IMR-90 (cell line): ENCODE measurements around the gene KDM3B. TPM values are rescaled to one million over a fixed set of nuclear protein-coding genes. Genes with fewer than 3 reads are reported as not detected.

Source experiments
- ATAC-seq: fragments of 200-7000 bp; cut with Tn5 transposase; 2 replicates; pipeline ENCODE4 v1.9.1; 2020; ENCODE audit warnings: low read depth, mild to moderate bottlenecking, moderate library complexity
- BruUV-seq: library from RNA; stranded (reverse); fragments of 400-500 nt; replicated peaks from 2 replicates; lab custom pipeline; 2021; lab: Mats Ljungman, UMichigan
- CTCF ChIA-PET: fragments of 300-600 bp; formaldehyde crosslinking; extraction: SDS; loops from one replicate; lab custom pipeline; 2021; ENCODE audit warnings: antibody characterized with exemption; lab: Yijun Ruan, JAX
- POLR2A ChIA-PET: fragments of 300-600 bp; sonication (Branson Sonifier 250); formaldehyde crosslinking; loops from one replicate; lab custom pipeline; 2022; ENCODE audit warnings: antibody characterized with exemption; ENCODE audit not compliant: unreplicated experiment; lab: Charles Lee
- DNase-seq: peaks from one replicate; pipeline ENCODE4 v3.0.0; 2013
- H2AFZ ChIP-seq: replicated peaks from 2 replicates; pipeline ENCODE3; 2013; ENCODE audit warnings: low read length, mild to moderate bottlenecking; ENCODE audit not compliant: poor library complexity
- H2AK5ac ChIP-seq: 2 replicates; pipeline ENCODE4 v1.6.1; 2013; ENCODE audit warnings: low read depth, low read length, inconsistent platforms
- H2AK9ac ChIP-seq: replicated peaks from 2 replicates; pipeline ENCODE3; 2013; ENCODE audit warnings: mild to moderate bottlenecking, low read depth, low read length, moderate library complexity; ENCODE audit not compliant: poor library complexity
- H2BK120ac ChIP-seq: 2 replicates; pipeline ENCODE4 v1.6.1; 2013; ENCODE audit warnings: low read depth, low read length, inconsistent platforms
- H2BK15ac ChIP-seq: 3 replicates; pipeline ENCODE4 v1.6.1; 2013; ENCODE audit warnings: low read depth, low read length, inconsistent platforms
- H2BK20ac ChIP-seq: 2 replicates; pipeline ENCODE4 v1.6.1; 2013; ENCODE audit warnings: low read depth, mild to moderate bottlenecking, inconsistent platforms, low read length, moderate library complexity
- H2BK5ac ChIP-seq: 2 replicates; pipeline ENCODE4 v1.6.1; 2013; ENCODE audit warnings: mild to moderate bottlenecking, low read depth, low read length, inconsistent platforms; ENCODE audit not compliant: poor library complexity, severe bottlenecking
- H3K14ac ChIP-seq: replicated peaks from 2 replicates; pipeline ENCODE4 v1.6.1; 2013; ENCODE audit warnings: low read depth, low read length, inconsistent platforms
- H3K18ac ChIP-seq: 2 replicates; pipeline ENCODE4 v1.6.1; 2013; ENCODE audit warnings: low read depth, low read length, control low read depth
- H3K23ac ChIP-seq: 2 replicates; pipeline ENCODE4 v1.6.1; 2013; ENCODE audit warnings: low read depth, low read length, inconsistent platforms
- H3K27ac ChIP-seq: 2 replicates; pipeline ENCODE4 v1.5.1; 2013; ENCODE audit warnings: mild to moderate bottlenecking, control low read depth, low read length; ENCODE audit not compliant: insufficient read depth
- H3K27me3 ChIP-seq: 2 replicates; pipeline ENCODE4 v1.6.1; 2013; ENCODE audit warnings: low read length; ENCODE audit not compliant: control insufficient read depth, insufficient read depth
- H3K36me3 ChIP-seq: 2 replicates; pipeline ENCODE4 v1.6.1; 2013; ENCODE audit warnings: low read length, mixed read lengths; ENCODE audit not compliant: control insufficient read depth, insufficient read depth
- H3K4ac ChIP-seq: 2 replicates; pipeline ENCODE4 v1.6.1; 2013; ENCODE audit warnings: low read depth, low read length, inconsistent platforms
- H3K4me1 ChIP-seq: 2 replicates; pipeline ENCODE4 v1.6.1; 2013; ENCODE audit warnings: low read length, mixed read lengths; ENCODE audit not compliant: control insufficient read depth, insufficient read depth
- H3K4me2 ChIP-seq: 2 replicates; pipeline ENCODE4 v1.6.1; 2013; ENCODE audit warnings: low read depth, mild to moderate bottlenecking, control low read depth, low read length, moderate library complexity
- H3K4me3 ChIP-seq: 2 replicates; pipeline ENCODE4 v1.5.1; 2013; ENCODE audit warnings: low read depth, mild to moderate bottlenecking, control low read depth, low read length, moderate library complexity; ENCODE audit not compliant: insufficient read depth
- H3K56ac ChIP-seq: 2 replicates; pipeline ENCODE4 v1.6.1; 2013; ENCODE audit warnings: low read length, inconsistent platforms; ENCODE audit not compliant: insufficient read depth; ENCODE audit errors: extremely low read depth
- H3K79me1 ChIP-seq, 2 experiments: 2 replicates each; pipeline ENCODE4 v1.6.1; 2013; ENCODE audit warnings: low read length in 2 of 2, inconsistent platforms in 1 of 2, low read depth in 1 of 2
- H3K9ac ChIP-seq: 2 replicates; pipeline ENCODE4 v1.6.1; 2013; ENCODE audit warnings: low read depth, low read length, control low read depth
- H3K9me1 ChIP-seq: 2 replicates; pipeline ENCODE4 v1.6.1; 2013; ENCODE audit warnings: low read length, inconsistent platforms; ENCODE audit not compliant: insufficient read depth
- H3K9me3 ChIP-seq: 2 replicates; pipeline ENCODE4 v1.6.1; 2013; ENCODE audit warnings: low read length; ENCODE audit not compliant: control insufficient read depth, insufficient read depth
- H4K20me1 ChIP-seq: 2 replicates; pipeline ENCODE4 v1.6.1; 2013; ENCODE audit warnings: low read length, inconsistent platforms; ENCODE audit not compliant: insufficient read depth
- H4K5ac ChIP-seq: 2 replicates; pipeline ENCODE4 v1.6.1; 2013; ENCODE audit warnings: mild to moderate bottlenecking, low read depth, low read length, control low read depth
- H4K8ac ChIP-seq, 2 experiments: 2 replicates each; pipeline ENCODE4 v1.6.1; 2013; ENCODE audit warnings: low read depth in 2 of 2, low read length in 2 of 2, control low read depth in 1 of 2, inconsistent platforms in 1 of 2
- H4K91ac ChIP-seq: 2 replicates; pipeline ENCODE4 v1.6.1; 2013; ENCODE audit warnings: low read depth, low read length, inconsistent platforms; ENCODE audit not compliant: insufficient read depth
- CHD1 ChIP-seq: IDR thresholded peaks from 2 replicates; pipeline ENCODE4 v1.6.1; 2012; ENCODE audit warnings: low read depth, low read length, improper control_type of control experiment
- CTCF ChIP-seq: conservative IDR thresholded peaks from 2 replicates; pipeline ENCODE4 v1.5.1; 2012; ENCODE audit warnings: mild to moderate bottlenecking, low read depth, low read length, improper control_type of control experiment
- FOS ChIP-seq: fragments of 150-350 bp; IDR thresholded peaks from 2 replicates; pipeline ENCODE4 v1.6.1; 2016; ENCODE audit warnings: low read depth, low read length
- MAZ ChIP-seq: IDR thresholded peaks from 2 replicates; pipeline ENCODE4 v1.6.1; 2012; ENCODE audit warnings: low read depth, mild to moderate bottlenecking, low read length, improper control_type of control experiment, moderate library complexity, borderline replicate concordance
- MXI1 ChIP-seq: IDR thresholded peaks from 2 replicates; pipeline ENCODE4 v1.6.1; 2012; ENCODE audit warnings: low read depth, mild to moderate bottlenecking, low read length, moderate library complexity, borderline replicate concordance
- NFE2L2 ChIP-seq: fragments of 150-350 bp; IDR thresholded peaks from 2 replicates; pipeline ENCODE4 v1.6.1; 2016; ENCODE audit warnings: low read depth, mild to moderate bottlenecking, low read length
- POLR2A ChIP-seq: IDR thresholded peaks from 2 replicates; pipeline ENCODE4 v1.6.1; 2012; ENCODE audit warnings: mild to moderate bottlenecking, low read depth, low read length
- RAD21 ChIP-seq: IDR thresholded peaks from 2 replicates; pipeline ENCODE4 v1.6.1; 2012; ENCODE audit warnings: low read length, improper control_type of control experiment
- RCOR1 ChIP-seq: IDR thresholded peaks from 2 replicates; pipeline ENCODE4 v1.6.1; 2012; ENCODE audit warnings: mild to moderate bottlenecking, low read length, improper control_type of control experiment; ENCODE audit not compliant: insufficient replicate concordance
- RFX5 ChIP-seq: IDR thresholded peaks from 2 replicates; pipeline ENCODE4 v1.8.0; 2012; ENCODE audit warnings: low read depth, mild to moderate bottlenecking, low read length, moderate library complexity
- SMC3 ChIP-seq: fragments of 150-350 bp; IDR thresholded peaks from 2 replicates; pipeline ENCODE4 v1.6.1; 2016; ENCODE audit warnings: low read depth, mild to moderate bottlenecking, antibody characterized with exemption, low read length, moderate library complexity
- WGBS, 2 experiments: methylation state at CpG; one replicate each; pipeline versions ENCODE4 v1.1.5 to v1.1.7; 2013; ENCODE audit warnings: missing lambda C conversion rate in 2 of 2; ENCODE audit not compliant: insufficient read length in 1 of 2; ENCODE audit errors: extremely low coverage in 2 of 2; 5-methylcytosine and 5-hydroxymethylcytosine counted together
- dilution Hi-C: fragments of 300-500 bp; cut with HindIII; formaldehyde crosslinking; loops from one replicate; pipeline ENCODE4 v1.14.3; 2018; ENCODE audit warnings: low sequenced_read_pairs; ENCODE audit not compliant: unreplicated experiment
- in situ Hi-C: fragments of 300-500 bp; cut with MboI; formaldehyde crosslinking; loops from 3 replicates; pipeline ENCODE4 v1.14.3; 2019; ENCODE audit warnings: low sequenced_read_pairs, inconsistent platforms, mixed read lengths
- intact Hi-C: fragments of 100-400 bp; cut with micrococcal nuclease; formaldehyde crosslinking; loops from 2 replicates; pipeline ENCODE4 v1.10.0; 2022
- polyA plus RNA-seq, 3 experiments: library from polyadenylated mRNA; depleted of rRNA; stranded (reverse); fragments of >200 nt; gene quantifications; 2 replicates each; pipeline ENCODE4 v1.2.3, GENCODE V29; 2012; ENCODE audit warnings: low replicate concordance in 1 of 3
- total RNA-seq: library from RNA; depleted of rRNA; stranded (reverse); fragments of >200 nt; gene quantifications from 2 replicates; pipeline ENCODE4 v1.2.3, GENCODE V29; 2012
- TF ChIP-seq, protein P1 (sequence below): fragments of 150-350 bp; IDR thresholded peaks from 2 replicates; pipeline ENCODE4 v1.6.1; 2016; ENCODE audit warnings: low read depth, mild to moderate bottlenecking, low read length, moderate library complexity, borderline replicate concordance

The KDM3B gene
- total and polyA plus RNA-seq, 2 of the 4 experiments (the other 2 are of a cell fraction), result 19.4 to 35.8 TPM

- H2AFZ ChIP-seq, result no peak overlapping the region
- DNase-seq, result no peak
- H3K4ac ChIP-seq, result no peak overlapping the region
- no peak overlapping the region for H4K8ac ChIP-seq
- BruUV-seq, result no TSS peak
- ChIA-PET POLR2A (no interaction called here), CTCF (interaction anchor here (1.3 kb wide), 1 partner anchor 59 kb away, joined by 3 read pairs; no protein-coding TSS in a partner anchor)
- H3K36me3 ChIP-seq, result no peaks in the 10 kb centered on the region
- no peak overlapping the region for H2BK120ac ChIP-seq
- H2BK15ac ChIP-seq, result no peak overlapping the region
- H3K9me3 ChIP-seq, result no peaks in the 10 kb centered on the region
- H3K14ac ChIP-seq, result no peak overlapping the region
- H3K9me1 ChIP-seq, result peaks cover 3% of the 10 kb centered on the region; the same call in 1 of the 2 replicates
- ATAC-seq, result no peak
- H4K5ac ChIP-seq, result no peak overlapping the region
- no peak overlapping the region for H3K27ac ChIP-seq
- H4K20me1 ChIP-seq, result no peaks in the 10 kb centered on the region
- no peak overlapping the region for H3K4me3 ChIP-seq
- WGBS, 2 experiments, result 71% methylated on average over 5 of the region's 18 CpGs; no CpG with 5 or more reads in 1 of the 2 experiments
- no peak for TF ChIP-seq POLR2A
- no peak for TF ChIP-seq RFX5
- TF ChIP-seq RCOR1, result no peak
- no peak for TF ChIP-seq SMC3
- no peak for TF ChIP-seq NFE2L2
- no peak for TF ChIP-seq CHD1
- TF ChIP-seq, protein P1, sequence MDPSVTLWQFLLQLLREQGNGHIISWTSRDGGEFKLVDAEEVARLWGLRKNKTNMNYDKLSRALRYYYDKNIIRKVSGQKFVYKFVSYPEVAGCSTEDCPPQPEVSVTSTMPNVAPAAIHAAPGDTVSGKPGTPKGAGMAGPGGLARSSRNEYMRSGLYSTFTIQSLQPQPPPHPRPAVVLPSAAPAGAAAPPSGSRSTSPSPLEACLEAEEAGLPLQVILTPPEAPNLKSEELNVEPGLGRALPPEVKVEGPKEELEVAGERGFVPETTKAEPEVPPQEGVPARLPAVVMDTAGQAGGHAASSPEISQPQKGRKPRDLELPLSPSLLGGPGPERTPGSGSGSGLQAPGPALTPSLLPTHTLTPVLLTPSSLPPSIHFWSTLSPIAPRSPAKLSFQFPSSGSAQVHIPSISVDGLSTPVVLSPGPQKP, result no peak
- no peak for TF ChIP-seq CTCF
- no peak for TF ChIP-seq FOS
- TF ChIP-seq MXI1, result no peak
- no peak for TF ChIP-seq RAD21
- TF ChIP-seq MAZ, result no peak
- H2BK5ac ChIP-seq, result no peak overlapping the region
- H3K4me1 ChIP-seq, result no peaks in the 10 kb centered on the region
- H3K4me2 ChIP-seq, result no peak overlapping the region
- intact Hi-C loops (no loop called here), in situ Hi-C loops (no loop called here), dilution Hi-C loops (no loop called here)
- H2AK5ac ChIP-seq, result no peak overlapping the region
- H4K91ac ChIP-seq, result no peak overlapping the region
- no peak overlapping the region for H3K23ac ChIP-seq
- H3K9ac ChIP-seq, result no peak overlapping the region
- no peak overlapping the region for H2BK20ac ChIP-seq
- H3K18ac ChIP-seq, result no peak overlapping the region
- H2AK9ac ChIP-seq, result no peak overlapping the region
- H3K79me1 ChIP-seq, result no peaks in the 10 kb centered on the region
- H3K56ac ChIP-seq, result no peak overlapping the region
- no peaks in the 10 kb centered on the region for H3K27me3 ChIP-seq
These were observed 93.2 kb downstream of the KDM3B start for GRCh38 chr5:138445547-138446271.
